Measurements from ENCODE around the gene ZNF124.

GRCh38 chr1:247113094-247113497, 58.7 kb downstream of the ZNF124 start:
- TF ChIP-seq POLR2AphosphoS5 (IDR thresholded peaks at IDR 0.05; ENCODE audit: low read depth, low read length) = no peak
- no peak for TF ChIP-seq REST (IDR thresholded peaks at IDR 0.05; ENCODE audit: insufficient read depth in 1 of 2, low read depth in 2 of 2, low read length in 2 of 2)
- no peak for TF ChIP-seq TAF1 (IDR thresholded peaks at IDR 0.05; ENCODE audit: borderline replicate concordance, insufficient read depth, low read length)
- TF ChIP-seq SIN3A (IDR thresholded peaks at IDR 0.05; ENCODE audit: borderline replicate concordance, insufficient read depth, low read length) = no peak
- TF ChIP-seq FOXP2 (optimal IDR thresholded peaks at IDR 0.05; ENCODE audit: borderline replicate concordance, extremely low read depth, extremely low read length, insufficient read depth) = no peak

All from PFSK-1 (cell line).